SK-N-SH treated with all-trans-retinoic acid at 6 μM for 48 hours (cell line): ENCODE data around the gene GTF2H4.

Source experiments
- ATAC-seq: fragments of 200-7000 bp; cut with Tn5 transposase; 3 replicates; pipeline ENCODE4 v1.9.1; 2020; ENCODE audit warnings: mild to moderate bottlenecking, moderate library complexity
- ARNTL ChIP-seq: fragments of 450-650 bp; formaldehyde crosslinking; IDR thresholded peaks from 2 replicates; pipeline ENCODE4 v1.5.0; 2020; ENCODE audit warnings: low read depth, mild to moderate bottlenecking, moderate library complexity, borderline replicate concordance
- CSDC2 ChIP-seq: fragments of 250-450 bp; sonication (Bioruptor Pico); IDR thresholded peaks from 2 replicates; pipeline ENCODE4 v1.5.0; 2020; ENCODE audit warnings: mild to moderate bottlenecking, moderate library complexity
- CSRNP3 ChIP-seq: fragments of 250-450 bp; sonication (Bioruptor Pico); IDR thresholded peaks from 2 replicates; pipeline ENCODE4 v1.5.1; 2021; ENCODE audit warnings: mild to moderate bottlenecking, moderate library complexity
- ESRRG ChIP-seq: fragments of 250-450 bp; sonication (Bioruptor Pico); IDR thresholded peaks from 2 replicates; pipeline ENCODE4 v1.6.1; 2021; ENCODE audit warnings: mild to moderate bottlenecking
- GLIS3 ChIP-seq: fragments of 250-450 bp; sonication (Bioruptor Pico); IDR thresholded peaks from 2 replicates; pipeline ENCODE4 v1.5.0; 2020; ENCODE audit warnings: mild to moderate bottlenecking, moderate library complexity
- ISL1 ChIP-seq: fragments of 250-450 bp; sonication (Bioruptor Pico); IDR thresholded peaks from 2 replicates; pipeline ENCODE4 v2.1.2; 2022; ENCODE audit warnings: mild to moderate bottlenecking, moderate library complexity
- PPARA ChIP-seq: fragments of 250-450 bp; sonication (Bioruptor Pico); IDR thresholded peaks from 2 replicates; pipeline ENCODE4 v1.5.0; 2020; ENCODE audit warnings: mild to moderate bottlenecking, borderline replicate concordance
- RARB ChIP-seq: fragments of 250-450 bp; sonication (Bioruptor Pico); IDR thresholded peaks from 2 replicates; pipeline ENCODE4 v1.8.0; 2021; ENCODE audit warnings: mild to moderate bottlenecking, moderate library complexity
- SNAI2 ChIP-seq: fragments of 250-450 bp; sonication (Bioruptor Pico); IDR thresholded peaks from 2 replicates; pipeline ENCODE4 v1.5.0; 2020; ENCODE audit warnings: mild to moderate bottlenecking, moderate library complexity
- TCF4 ChIP-seq: fragments of 250-450 bp; sonication (Bioruptor Pico); IDR thresholded peaks from 2 replicates; pipeline ENCODE4 v1.8.0; 2021; ENCODE audit warnings: mild to moderate bottlenecking, moderate library complexity, borderline replicate concordance
- TOX ChIP-seq: fragments of 250-450 bp; sonication (Bioruptor Pico); IDR thresholded peaks from 2 replicates; pipeline ENCODE4 v1.8.0; 2021; ENCODE audit warnings: mild to moderate bottlenecking, moderate library complexity, borderline replicate concordance
- TSHZ2 ChIP-seq: fragments of 250-450 bp; sonication (Bioruptor Pico); IDR thresholded peaks from 2 replicates; pipeline ENCODE4 v1.5.0; 2020; ENCODE audit warnings: mild to moderate bottlenecking, moderate library complexity
- ZC3H10 ChIP-seq: fragments of 250-450 bp; sonication (Bioruptor Pico); IDR thresholded peaks from 2 replicates; pipeline ENCODE4 v1.5.1; 2021; ENCODE audit warnings: mild to moderate bottlenecking, moderate library complexity
- ZFP30 ChIP-seq: fragments of 450-650 bp; formaldehyde crosslinking; IDR thresholded peaks from 2 replicates; pipeline ENCODE4 v1.5.0; 2022; ENCODE audit warnings: mild to moderate bottlenecking, moderate library complexity
- ZNF565 ChIP-seq: fragments of 450-650 bp; formaldehyde crosslinking; conservative IDR thresholded peaks from 2 replicates; pipeline ENCODE4 v1.5.0; 2020; ENCODE audit warnings: low read depth, mild to moderate bottlenecking, moderate library complexity
- ZNF70 ChIP-seq: fragments of 450-650 bp; formaldehyde crosslinking; IDR thresholded peaks from 2 replicates; pipeline ENCODE4 v1.5.0; 2020; ENCODE audit warnings: mild to moderate bottlenecking, moderate library complexity
- TF ChIP-seq, protein P1 (sequence below): fragments of 250-450 bp; sonication (Bioruptor Pico); IDR thresholded peaks from 2 replicates; pipeline ENCODE4 v1.8.0; 2020; ENCODE audit warnings: mild to moderate bottlenecking, moderate library complexity, borderline replicate concordance
- TF ChIP-seq, protein P2 (sequence below): fragments of 250-450 bp; sonication (Bioruptor Pico); IDR thresholded peaks from 2 replicates; pipeline ENCODE4 v1.8.0; 2021; ENCODE audit warnings: low read depth, mild to moderate bottlenecking, moderate library complexity, borderline replicate concordance
- TF ChIP-seq, protein P3 (sequence below): fragments of 250-450 bp; sonication (Bioruptor Pico); IDR thresholded peaks from 2 replicates; pipeline ENCODE4 v1.5.1; 2020; ENCODE audit warnings: low read depth, mild to moderate bottlenecking, moderate library complexity

GTF2H4 gene

GRCh38 chr6:30879684-30880427, 28.2 kb upstream of the GTF2H4 start:
- no peak for ATAC-seq
- TF ChIP-seq RARB (CRISPR knock-in tag) (no peak), GLIS3 (CRISPR knock-in tag) (no peak), ESRRG (CRISPR knock-in tag) (no peak)
- TF ChIP-seq, protein P1, sequence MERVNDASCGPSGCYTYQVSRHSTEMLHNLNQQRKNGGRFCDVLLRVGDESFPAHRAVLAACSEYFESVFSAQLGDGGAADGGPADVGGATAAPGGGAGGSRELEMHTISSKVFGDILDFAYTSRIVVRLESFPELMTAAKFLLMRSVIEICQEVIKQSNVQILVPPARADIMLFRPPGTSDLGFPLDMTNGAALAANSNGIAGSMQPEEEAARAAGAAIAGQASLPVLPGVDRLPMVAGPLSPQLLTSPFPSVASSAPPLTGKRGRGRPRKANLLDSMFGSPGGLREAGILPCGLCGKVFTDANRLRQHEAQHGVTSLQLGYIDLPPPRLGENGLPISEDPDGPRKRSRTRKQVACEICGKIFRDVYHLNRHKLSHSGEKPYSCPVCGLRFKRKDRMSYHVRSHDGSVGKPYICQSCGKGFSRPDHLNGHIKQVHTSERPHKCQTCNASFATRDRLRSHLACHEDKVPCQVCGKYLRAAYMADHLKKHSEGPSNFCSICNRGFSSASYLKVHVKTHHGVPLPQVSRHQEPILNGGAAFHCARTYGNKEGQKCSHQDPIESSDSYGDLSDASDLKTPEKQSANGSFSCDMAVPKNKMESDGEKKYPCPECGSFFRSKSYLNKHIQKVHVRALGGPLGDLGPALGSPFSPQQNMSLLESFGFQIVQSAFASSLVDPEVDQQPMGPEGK, result no peak

- ATAC-seq, result no peak
- TF ChIP-seq PPARA (CRISPR knock-in tag), result no peak
- no peak for TF ChIP-seq ZNF565
- TF ChIP-seq, protein P1, result no peak
- TF ChIP-seq TOX (CRISPR knock-in tag), result no peak
- no peak for TF ChIP-seq CSRNP3 (CRISPR knock-in tag)
- no peak for TF ChIP-seq CSDC2 (CRISPR knock-in tag)
- no peak for TF ChIP-seq ESRRG (CRISPR knock-in tag)
- TF ChIP-seq TCF4, result no peak
- no peak for TF ChIP-seq ZNF70 (CRISPR knock-in tag)
- TF ChIP-seq TSHZ2 (CRISPR knock-in tag), result no peak
- TF ChIP-seq ZC3H10, result no peak
- TF ChIP-seq ISL1 (CRISPR knock-in tag), result no peak
- TF ChIP-seq ARNTL (CRISPR knock-in tag), result no peak
- TF ChIP-seq, protein P2, sequence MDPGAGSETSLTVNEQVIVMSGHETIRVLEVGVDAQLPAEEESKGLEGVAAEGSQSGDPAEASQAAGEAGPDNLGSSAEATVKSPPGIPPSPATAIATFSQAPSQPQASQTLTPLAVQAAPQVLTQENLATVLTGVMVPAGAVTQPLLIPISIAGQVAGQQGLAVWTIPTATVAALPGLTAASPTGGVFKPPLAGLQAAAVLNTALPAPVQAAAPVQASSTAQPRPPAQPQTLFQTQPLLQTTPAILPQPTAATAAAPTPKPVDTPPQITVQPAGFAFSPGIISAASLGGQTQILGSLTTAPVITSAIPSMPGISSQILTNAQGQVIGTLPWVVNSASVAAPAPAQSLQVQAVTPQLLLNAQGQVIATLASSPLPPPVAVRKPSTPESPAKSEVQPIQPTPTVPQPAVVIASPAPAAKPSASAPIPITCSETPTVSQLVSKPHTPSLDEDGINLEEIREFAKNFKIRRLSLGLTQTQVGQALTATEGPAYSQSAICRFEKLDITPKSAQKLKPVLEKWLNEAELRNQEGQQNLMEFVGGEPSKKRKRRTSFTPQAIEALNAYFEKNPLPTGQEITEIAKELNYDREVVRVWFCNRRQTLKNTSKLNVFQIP, result no peak
Observed at GRCh38 chr6:30880698-30881252, 27.2 kb upstream of the GTF2H4 start.

GRCh38 chr6:30881392-30882203, 26.4 kb upstream of the GTF2H4 start:
- ATAC-seq, result no peak
- TF ChIP-seq, protein P2, result no peak
- TF ChIP-seq ZNF565 (no peak), ARNTL (CRISPR knock-in tag) (no peak), SNAI2 (CRISPR knock-in tag) (no peak), ZFP30 (CRISPR knock-in tag) (no peak), TSHZ2 (CRISPR knock-in tag) (no peak), ZC3H10 (no peak), RARB (CRISPR knock-in tag) (no peak), TCF4 (no peak), ESRRG (CRISPR knock-in tag) (no peak)
- TF ChIP-seq, protein P3, sequence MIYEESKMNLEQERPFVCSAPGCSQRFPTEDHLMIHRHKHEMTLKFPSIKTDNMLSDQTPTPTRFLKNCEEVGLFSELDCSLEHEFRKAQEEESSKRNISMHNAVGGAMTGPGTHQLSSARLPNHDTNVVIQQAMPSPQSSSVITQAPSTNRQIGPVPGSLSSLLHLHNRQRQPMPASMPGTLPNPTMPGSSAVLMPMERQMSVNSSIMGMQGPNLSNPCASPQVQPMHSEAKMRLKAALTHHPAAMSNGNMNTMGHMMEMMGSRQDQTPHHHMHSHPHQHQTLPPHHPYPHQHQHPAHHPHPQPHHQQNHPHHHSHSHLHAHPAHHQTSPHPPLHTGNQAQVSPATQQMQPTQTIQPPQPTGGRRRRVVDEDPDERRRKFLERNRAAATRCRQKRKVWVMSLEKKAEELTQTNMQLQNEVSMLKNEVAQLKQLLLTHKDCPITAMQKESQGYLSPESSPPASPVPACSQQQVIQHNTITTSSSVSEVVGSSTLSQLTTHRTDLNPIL (CRISPR knock-in tag), result no peak
